NCI-H2107 treated with DMSO at 0.1 percent for 48 hours (cell line): ENCODE results near the gene PSMD2.

Source experiments
- DNase-seq: peaks from one replicate; lab custom pipeline; 2025; ENCODE audit not compliant: unreplicated experiment; lab: John Stamatoyannopoulos, UW

PSMD2 gene

DNA sequence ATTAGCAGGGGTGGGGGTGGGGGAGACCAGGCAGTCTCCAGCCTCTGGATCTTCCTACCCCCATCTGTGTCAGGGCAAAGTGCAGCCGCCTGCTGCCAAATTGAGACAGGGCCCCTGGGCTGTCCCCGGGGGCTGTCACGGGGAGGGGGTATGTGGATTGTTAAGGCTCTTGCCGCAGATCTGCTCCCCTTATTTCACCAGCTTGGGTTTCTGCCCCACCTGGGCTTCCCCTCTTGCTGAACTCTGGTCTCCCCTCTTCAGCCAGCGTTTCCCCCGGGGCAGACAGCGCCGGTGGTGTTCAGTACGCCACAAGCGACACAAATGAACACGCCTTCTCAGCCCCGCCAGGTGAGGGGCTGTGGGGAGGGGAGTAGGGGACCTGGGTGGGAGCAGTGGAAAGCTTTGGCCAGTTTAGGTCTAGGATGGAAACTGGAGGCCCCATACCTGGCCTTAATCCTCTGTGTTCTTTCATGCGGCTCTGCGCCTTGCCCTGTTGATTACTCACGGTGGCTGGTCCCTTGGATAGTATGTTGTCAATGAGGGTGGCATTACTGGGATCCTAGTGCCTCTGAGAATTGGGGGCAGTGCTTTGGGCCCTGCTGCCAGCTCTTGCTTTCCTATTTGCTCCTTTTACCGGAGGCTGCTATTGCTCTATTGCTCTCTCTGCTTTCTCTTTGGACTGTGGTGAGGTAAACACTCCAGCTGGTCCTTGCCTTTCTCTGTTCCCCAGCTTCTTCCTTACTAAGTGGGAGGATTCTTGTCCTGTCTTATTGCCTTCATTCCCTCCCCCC lies 17.0 kb downstream of the PSMD2 start:
- DNase-seq: no peak

- no peak for DNase-seq
These were observed 17.8 kb downstream of the PSMD2 start for GRCh38 chr3:184316792-184317191.

DNA sequence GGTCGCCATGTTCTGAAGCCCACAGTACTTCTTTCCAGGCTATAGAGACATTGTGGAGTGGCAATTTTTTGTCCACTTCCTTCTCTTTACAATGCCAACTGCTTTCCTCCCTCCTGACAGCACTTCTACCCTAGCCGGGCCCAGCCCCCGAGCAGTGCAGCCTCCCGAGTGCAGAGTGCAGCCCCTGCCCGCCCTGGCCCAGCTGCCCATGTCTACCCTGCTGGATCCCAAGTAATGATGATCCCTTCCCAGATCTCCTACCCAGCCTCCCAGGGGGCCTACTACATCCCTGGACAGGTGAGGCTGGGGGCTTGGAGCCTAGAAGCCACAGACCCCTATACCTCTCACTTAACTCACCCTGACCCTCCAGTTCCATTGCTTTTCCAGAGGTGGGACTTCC lies 18.2 kb downstream of the PSMD2 start:
- no peak for DNase-seq

DNA sequence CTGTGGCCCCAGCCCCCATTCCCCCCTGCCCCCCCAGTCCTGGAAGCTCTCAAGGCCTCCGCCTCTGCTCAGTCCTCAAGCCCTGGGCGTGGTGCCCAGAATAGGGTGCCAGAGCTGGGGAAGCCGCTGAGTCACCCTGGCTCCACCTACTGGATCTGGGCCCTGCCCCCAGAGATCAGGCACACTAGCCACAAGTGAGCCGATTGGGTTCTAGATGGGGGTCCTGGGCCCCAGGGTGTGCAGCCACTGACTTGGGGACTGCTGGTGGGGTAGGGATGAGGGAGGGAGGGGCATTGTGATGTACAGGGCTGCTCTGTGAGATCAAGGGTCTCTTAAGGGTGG lies 21.0 kb downstream of the PSMD2 start:
- DNase-seq: peak; percentile 95

- DNase-seq: no peak
These were observed 22.6 kb downstream of the PSMD2 start for GRCh38 chr3:184321666-184322065.

DNA sequence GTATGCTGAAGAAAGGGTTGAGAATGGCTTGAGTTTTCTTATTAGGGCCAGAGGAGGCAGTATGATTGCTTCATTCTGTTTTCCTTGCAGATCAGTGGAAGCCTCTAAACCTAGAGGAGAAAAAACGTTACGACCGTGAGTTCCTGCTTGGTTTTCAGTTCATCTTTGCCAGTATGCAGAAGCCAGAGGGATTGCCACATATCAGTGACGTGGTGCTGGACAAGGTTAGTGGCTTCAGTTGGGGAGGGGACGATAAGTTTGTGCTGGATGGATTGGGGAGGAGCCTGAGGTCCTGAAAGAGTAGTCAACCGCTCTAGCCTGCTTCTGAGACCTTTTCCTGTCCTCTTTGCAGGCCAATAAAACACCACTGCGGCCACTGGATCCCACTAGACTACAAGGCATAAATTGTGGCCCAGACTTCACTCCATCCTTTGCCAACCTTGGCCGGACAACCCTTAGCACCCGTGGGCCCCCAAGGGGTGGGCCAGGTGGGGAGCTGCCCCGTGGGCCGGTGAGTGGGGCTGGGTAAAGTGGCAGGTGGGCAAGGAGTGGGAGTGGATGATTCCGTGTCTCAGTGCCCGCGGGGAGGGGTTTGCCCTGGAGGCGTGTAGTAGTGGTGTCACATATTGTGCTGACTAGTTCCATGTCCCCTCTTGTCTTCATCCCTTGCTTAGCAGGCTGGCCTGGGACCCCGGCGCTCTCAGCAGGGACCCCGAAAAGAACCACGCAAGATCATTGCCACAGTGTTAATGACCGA lies 23.9 kb downstream of the PSMD2 start:
- no peak for DNase-seq

DNA sequence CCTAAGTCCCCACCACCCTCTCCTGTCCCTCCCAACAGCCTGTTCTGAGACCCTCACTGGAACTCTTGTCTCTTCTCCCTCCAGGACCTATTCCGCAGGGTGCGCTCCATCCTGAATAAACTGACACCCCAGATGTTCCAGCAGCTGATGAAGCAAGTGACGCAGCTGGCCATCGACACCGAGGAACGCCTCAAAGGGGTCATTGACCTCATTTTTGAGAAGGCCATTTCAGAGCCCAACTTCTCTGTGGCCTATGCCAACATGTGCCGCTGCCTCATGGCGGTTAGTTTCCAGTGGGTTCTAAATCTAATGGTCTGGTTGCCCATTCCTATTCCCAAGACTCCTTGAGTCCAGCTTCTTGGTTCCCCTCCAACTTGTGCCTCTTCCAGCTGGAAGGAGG lies 24.7 kb downstream of the PSMD2 start:
- DNase-seq: no peak

- no peak for DNase-seq
These were observed 26.2 kb downstream of the PSMD2 start for GRCh38 chr3:184325269-184325668.

- DNase-seq: no peak
These were observed 26.8 kb downstream of the PSMD2 start for GRCh38 chr3:184325715-184326369.

- no peak for DNase-seq
These were observed 28.1 kb downstream of the PSMD2 start for GRCh38 chr3:184327171-184327570.

GRCh38 chr3:184328516-184328915 lies 29.5 kb downstream of the PSMD2 start:
- DNase-seq: no peak

- DNase-seq: no peak
These were observed 33.5 kb downstream of the PSMD2 start for GRCh38 chr3:184332370-184333090.

DNA sequence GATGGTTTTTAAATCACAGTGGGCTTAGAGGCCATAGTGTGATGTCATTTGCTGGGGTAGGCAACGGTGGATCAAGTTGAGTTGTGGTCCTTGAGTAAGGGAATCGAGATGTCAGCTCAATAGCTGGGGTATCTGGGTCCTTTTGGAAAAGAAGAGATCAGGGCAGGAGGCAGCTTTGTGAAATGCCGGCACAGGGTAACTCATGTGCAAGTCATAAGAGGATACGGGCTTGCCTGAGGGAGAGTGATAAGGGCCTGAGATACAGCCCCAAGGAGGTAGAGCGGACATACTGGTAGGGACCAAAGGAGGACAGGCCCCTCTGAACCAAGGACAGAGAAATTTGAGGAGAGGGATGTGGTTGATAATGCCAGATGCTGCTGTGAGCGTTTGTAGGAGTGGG lies 34.1 kb downstream of the PSMD2 start:
- DNase-seq: no peak

- DNase-seq: no peak
These were observed 34.7 kb downstream of the PSMD2 start for GRCh38 chr3:184333700-184334099.

DNA sequence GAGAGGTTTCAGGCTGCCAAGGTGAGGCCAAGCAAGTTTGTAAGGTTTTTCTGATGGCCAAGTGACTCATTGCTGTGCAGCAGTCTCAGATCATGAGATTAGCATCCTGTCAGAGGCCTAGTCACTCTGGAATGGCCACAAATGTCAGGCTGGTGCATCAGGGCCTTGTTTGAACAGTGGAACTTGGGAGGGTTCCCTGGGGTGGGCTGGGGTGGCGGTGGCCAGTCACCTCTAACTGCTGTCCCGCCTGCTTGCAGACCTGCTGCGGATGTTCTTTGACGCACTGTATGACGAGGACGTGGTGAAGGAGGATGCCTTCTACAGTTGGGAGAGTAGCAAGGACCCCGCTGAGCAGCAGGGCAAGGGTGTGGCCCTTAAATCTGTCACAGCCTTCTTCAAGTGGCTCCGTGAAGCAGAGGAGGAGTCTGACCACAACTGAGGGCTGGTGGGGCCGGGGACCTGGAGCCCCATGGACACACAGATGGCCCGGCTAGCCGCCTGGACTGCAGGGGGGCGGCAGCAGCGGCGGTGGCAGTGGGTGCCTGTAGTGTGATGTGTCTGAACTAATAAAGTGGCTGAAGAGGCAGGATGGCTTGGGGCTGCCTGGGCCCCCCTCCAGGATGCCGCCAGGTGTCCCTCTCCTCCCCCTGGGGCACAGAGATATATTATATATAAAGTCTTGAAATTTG lies 35.6 kb downstream of the PSMD2 start:
- no peak for DNase-seq

DNA sequence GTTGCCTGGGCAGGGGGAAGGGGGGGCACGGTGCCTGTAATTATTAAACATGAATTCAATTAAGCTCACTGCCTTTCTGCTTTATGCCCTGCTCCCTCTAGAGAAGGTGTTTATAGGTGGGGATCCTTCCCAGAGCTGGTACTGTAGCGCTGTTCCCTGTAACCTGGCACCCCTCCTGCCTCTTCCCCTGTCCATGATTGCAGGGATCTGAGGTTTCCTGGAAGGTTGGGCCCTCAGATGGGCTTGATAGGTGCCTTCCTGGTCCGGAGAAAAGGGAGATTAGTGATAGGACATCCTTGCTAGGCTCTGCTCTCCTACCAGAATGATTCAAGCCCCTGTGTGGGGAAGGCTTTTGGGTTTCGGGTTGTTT lies 36.2 kb downstream of the PSMD2 start:
- peak; percentile 79 for DNase-seq

DNA sequence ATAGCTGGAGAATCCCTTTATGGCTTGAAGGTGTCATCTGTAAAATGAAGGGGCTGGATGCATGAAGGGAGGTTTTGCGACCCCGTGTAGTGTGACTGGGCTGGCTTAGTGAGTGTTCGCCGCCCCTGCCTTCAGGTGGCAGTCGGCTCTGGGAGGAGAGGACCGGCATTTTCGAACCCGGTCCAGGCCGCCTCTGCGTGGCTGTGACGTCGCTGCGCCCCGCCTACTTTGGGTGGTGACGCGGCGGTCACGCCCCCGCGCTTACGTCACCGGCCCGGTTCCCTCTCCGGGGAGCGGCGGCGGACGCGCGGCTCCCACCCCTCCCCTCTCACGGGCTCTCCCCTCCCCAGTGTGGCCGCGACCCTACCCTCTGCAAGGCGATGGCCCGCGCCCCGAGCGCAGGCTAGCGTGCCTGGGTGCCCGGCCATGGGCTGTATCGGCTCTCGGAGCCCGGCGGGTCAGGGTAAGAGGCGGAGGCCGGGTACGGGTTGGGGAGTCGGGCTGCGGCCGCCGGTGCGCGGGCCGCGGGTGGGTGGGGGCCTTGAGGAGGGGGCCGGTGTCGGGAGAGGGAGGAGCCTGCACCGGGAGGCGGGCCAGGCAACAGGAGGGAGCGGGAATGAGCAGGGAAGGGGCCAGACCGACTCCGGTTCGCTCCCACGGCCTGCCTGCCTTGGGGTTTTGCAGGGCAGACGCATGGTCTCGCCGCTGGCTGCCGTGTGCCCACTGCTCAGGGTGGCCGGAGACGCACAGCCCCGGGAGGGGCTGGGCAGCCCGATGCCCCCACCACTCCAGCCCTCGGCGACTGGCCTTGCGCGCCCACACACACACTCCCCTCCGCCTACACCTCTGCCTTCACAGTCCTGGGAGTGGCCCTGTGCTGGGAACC lies 36.9 kb downstream of the PSMD2 start:
- peak; percentile 79 for DNase-seq

DNA sequence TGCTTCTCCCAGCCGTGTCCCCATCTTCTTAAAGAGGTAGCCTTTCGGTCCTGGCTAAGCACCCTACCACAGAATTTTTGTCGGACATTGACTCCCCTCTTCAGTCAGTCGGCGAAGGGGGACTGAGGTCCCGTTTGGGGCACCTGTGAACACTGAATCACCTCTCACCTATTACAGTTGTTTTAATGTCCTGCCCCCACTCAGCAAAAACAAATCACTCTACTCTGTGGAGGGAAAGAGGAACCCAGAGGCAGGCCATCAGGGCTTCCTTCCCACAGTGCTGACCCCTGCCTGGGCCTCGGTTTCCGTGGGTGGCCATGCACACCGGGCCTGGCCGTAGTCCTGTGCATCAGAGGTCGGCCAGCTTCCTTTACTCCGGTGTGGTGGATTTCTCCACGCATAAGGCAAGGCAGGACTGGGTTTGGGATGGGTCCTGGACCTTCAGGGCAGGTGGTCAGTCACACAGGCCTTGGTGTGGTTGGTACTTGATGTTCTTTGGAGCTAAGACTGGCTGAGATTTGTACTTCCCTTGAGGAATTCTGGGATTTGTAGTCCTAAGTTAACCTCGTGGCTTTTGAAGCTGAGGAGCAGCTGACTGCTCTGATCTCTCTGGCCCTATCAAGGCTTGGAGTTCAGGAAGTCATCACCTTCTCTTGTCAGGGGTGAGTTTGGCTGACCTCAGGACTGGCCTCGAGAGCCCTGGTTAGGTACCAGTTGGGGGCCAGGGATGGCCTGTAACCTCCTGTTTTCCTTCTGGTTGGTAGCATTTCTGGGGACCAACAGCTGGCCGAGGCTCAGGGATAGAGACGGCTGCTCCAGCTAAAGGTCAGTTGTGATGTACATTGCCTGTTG lies 37.7 kb downstream of the PSMD2 start:
- peak; percentile 32 for DNase-seq

DNA sequence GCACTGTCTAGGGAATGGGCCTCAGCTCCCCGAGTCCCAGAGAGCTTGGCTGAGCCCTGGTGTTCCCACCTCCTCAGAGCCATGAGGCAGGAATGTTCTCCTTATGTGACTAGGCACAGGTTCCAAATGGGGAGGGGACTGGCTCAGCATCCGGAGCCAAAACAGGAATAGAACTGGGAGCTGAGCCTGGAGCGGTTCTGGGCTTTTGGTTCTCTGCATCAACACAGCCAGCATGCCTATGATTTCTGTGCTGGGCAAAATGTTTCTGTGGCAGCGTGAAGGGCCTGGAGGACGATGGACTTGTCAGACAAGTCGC lies 38.3 kb downstream of the PSMD2 start, which contains the start of gene FAM131A:
Gene FAM131A, plus strand, starts transcription at position 202 of the 316 bp plus-strand sequence. Its CDS starts 31 bp downstream, at position 233.
- DNase-seq: no peak
